ENCODE data around the gene ZCCHC13. TPM values are rescaled to one million over a fixed set of nuclear protein-coding genes. Genes with fewer than 3 reads are reported as not detected.

The ZCCHC13 gene
- total and polyA plus RNA-seq, 8 donors, result not detected

- no peak for DNase-seq
- H3K4me1 ChIP-seq, result peaks cover 0 to 18% (median 8%) of the 10 kb centered on the region in 4 donors
- 60 to 93% (median 83%) methylated on average over 1 to 3 of the region's 3 CpGs for WGBS, 5 donors
- TF ChIP-seq POLR2A (IDR thresholded peaks at IDR 0.05) (no peak), POLR2AphosphoS5 (IDR thresholded peaks at IDR 0.05) (no peak), EP300 (IDR thresholded peaks at IDR 0.05) (no peak), CTCF (IDR thresholded peaks at IDR 0.05) (no peak)
- no peak overlapping the region for H3K4me3 ChIP-seq
- intact Hi-C loops (cut with DNase I; ENCODE audit: low total_unique reads), result no loop called here
- no peaks in the 10 kb centered on the region for H3K27me3 ChIP-seq
- peaks cover 5 to 71% (median 60%) of the 10 kb centered on the region in 4 donors for H3K36me3 ChIP-seq
- H3K9me3 ChIP-seq, result no peaks in the 10 kb centered on the region
- H3K27ac ChIP-seq, result no peak overlapping the region
These were observed 23.2 kb upstream of the ZCCHC13 start for GRCh38 chrX:74280759-74281158.

- WGBS, 5 donors, result 14 to 33% (median 21%) methylated on average over 1 of the region's 1 CpG
- no peak for DNase-seq
- TF ChIP-seq POLR2A (IDR thresholded peaks at IDR 0.05) (no peak), CTCF (IDR thresholded peaks at IDR 0.05) (no peak), EP300 (IDR thresholded peaks at IDR 0.05) (no peak), POLR2AphosphoS5 (IDR thresholded peaks at IDR 0.05) (no peak)
- H3K9me3 ChIP-seq, result no peaks in the 10 kb centered on the region
- H3K27ac ChIP-seq, result peak overlapping the region in 1 of 5 donors; percentile 26
- peaks cover 2 to 45% (median 25%) of the 10 kb centered on the region in 4 donors for H3K36me3 ChIP-seq
- H3K27me3 ChIP-seq, result no peaks in the 10 kb centered on the region
- H3K4me1 ChIP-seq, result peaks cover 0 to 30% (median 10%) of the 10 kb centered on the region in 4 donors
- no peak overlapping the region for H3K4me3 ChIP-seq
- intact Hi-C loops (cut with DNase I; ENCODE audit: low total_unique reads), result no loop called here
These were observed 19.5 kb upstream of the ZCCHC13 start for GRCh38 chrX:74284391-74284952.

GRCh38 chrX:74286950-74287740 is 16.8 kb upstream of the ZCCHC13 start:
- 75 to 89% (median 83%) methylated on average over 5 of the region's 5 CpGs for WGBS, 5 donors
- Histone ChIP-seq H3K27ac (no peak overlapping the region), H3K4me1 (peaks cover 0 to 30% (median 10%) of the 10 kb centered on the region in 4 donors), H3K9me3 (peaks cover 0 to 2% (median 0%) of the 10 kb centered on the region in 4 donors), H3K36me3 (peaks cover 0 to 23% (median 2%) of the 10 kb centered on the region in 4 donors), H3K27me3 (no peaks in the 10 kb centered on the region), H3K4me3 (no peak overlapping the region)
- DNase-seq, result no peak
- no peak for TF ChIP-seq EP300 (IDR thresholded peaks at IDR 0.05)
- intact Hi-C loops (cut with DNase I; ENCODE audit: low total_unique reads), result no loop called here

GRCh38 chrX:74291577-74291963 is 12.4 kb upstream of the ZCCHC13 start:
- intact Hi-C loops (cut with DNase I; ENCODE audit: low total_unique reads), result no loop called here
- Histone ChIP-seq H3K4me3 (peak overlapping the region; percentile 54 to 59 (median 56)), H3K27me3 (no peaks in the 10 kb centered on the region), H3K9me3 (peaks cover 0 to 15% (median 0%) of the 10 kb centered on the region in 4 donors), H3K27ac (peak overlapping the region; percentile 77 to 91 (median 89)), H3K4me1 (peaks cover 0 to 15% (median 0%) of the 10 kb centered on the region in 4 donors), H3K36me3 (peaks cover 0 to 2% (median 0%) of the 10 kb centered on the region in 4 donors)
- WGBS, 5 donors, result 0 to 35% (median 2%) methylated on average over 6 of the region's 6 CpGs
- DNase-seq, result no peak
- no peak for TF ChIP-seq POLR2AphosphoS5 (IDR thresholded peaks at IDR 0.05)
- TF ChIP-seq CTCF (IDR thresholded peaks at IDR 0.05), result no peak
- TF ChIP-seq POLR2A (IDR thresholded peaks at IDR 0.05), result no peak
- TF ChIP-seq EP300 (IDR thresholded peaks at IDR 0.05), result no peak
